Measurements from ENCODE around the gene DHX58. TPM values are rescaled to one million over a fixed set of nuclear protein-coding genes. Genes with fewer than 3 reads are reported as not detected.

The DHX58 gene
- total and polyA plus RNA-seq, 10 of the 15 experiments (the other 5 are each of a cell fraction or from before 2014, with no cell fraction given) = 3.5 to 69.8 (median 16.4) TPM

DNA sequence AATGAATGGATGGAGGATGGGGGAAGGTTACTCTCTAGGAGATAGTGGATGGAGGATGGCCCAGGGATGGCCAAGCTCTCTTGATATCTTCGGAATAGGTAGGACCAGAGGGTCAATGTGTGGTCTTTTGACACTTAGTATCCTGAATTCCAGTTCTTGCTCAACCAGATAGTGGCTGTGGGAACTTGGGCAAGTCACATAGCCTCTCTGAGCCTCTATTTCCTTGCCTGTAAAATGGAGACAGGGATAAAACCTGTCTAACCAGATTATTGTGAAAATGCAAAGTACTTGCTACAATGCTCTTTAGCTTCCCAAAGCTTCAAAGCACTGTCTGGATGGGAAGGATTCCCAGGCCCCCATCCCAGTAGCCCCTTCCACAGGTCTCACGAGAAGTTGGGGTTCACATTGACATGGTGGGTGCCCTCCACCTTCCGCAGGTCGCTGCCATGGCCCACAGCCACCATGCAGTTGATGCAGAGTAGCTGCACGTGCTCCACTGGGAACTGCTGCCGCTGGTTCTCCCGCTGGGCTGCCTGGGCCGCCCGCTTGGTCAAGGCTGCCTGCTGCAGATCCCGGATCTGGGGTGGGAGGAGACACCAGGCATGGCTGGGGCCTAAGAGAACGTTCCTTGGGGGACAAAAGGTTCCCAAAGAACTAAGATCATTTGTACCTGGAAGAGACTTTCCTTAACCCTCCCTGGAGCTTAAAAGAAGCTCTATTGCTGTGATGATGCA, 9.1 kb downstream of the DHX58 start:
- Histone ChIP-seq H4K20me1 (ENCODE audit: control insufficient read depth, insufficient read depth) (no peaks in the 10 kb centered on the region), H3K4me3 (no peak overlapping the region), H2AFZ (ENCODE audit: control insufficient read depth, low read depth, low read length) (no peak overlapping the region), H3K36me3 (ENCODE audit: control insufficient read depth in 2 of 2, insufficient read depth in 2 of 2, low read length in 1 of 2) (peaks cover 0 to 2% of the 10 kb centered on the region in 2 experiments; a peak in 1 of 4 replicates), H3K4me2 (ENCODE audit: control insufficient read depth, insufficient read depth) (no peak overlapping the region), H3K9ac (ENCODE audit: control insufficient read depth, insufficient read depth, low read length) (no peak overlapping the region), H3K79me2 (ENCODE audit: control insufficient read depth, insufficient read depth, low read length) (no peaks in the 10 kb centered on the region), H3K27ac (ENCODE audit: control insufficient read depth, insufficient read depth) (no peak overlapping the region), H3K27me3 (replicated peaks in 1 of 2; ENCODE audit: control insufficient read depth in 2 of 2, insufficient read depth in 2 of 2, low read length in 1 of 2) (no peaks in the 10 kb centered on the region), H3K4me1 (ENCODE audit: control insufficient read depth, insufficient read depth, low read length) (peaks cover 2% of the 10 kb centered on the region; the same call in 1 of the 2 replicates), H3K9me3 (replicated peaks; ENCODE audit: control insufficient read depth, insufficient read depth, low read length) (no peaks in the 10 kb centered on the region)
- intact Hi-C loops (cut with micrococcal nuclease; ENCODE audit: unreplicated experiment) (loop anchor here (5.0 kb wide), 2 partner anchors 36 to 76 kb away; no protein-coding TSS in a partner anchor), in situ Hi-C loops (cut with MboI) (no loop called here)
- ATAC-seq (no peak), FAIRE-seq (no peak), DNase-seq (ENCODE audit: low read depth, low spot score) (no peak)
- WGBS (ENCODE audit: insufficient coverage, insufficient replicate concordance, low lambda C conversion rate, missing lambda C conversion rate) = 78% methylated on average over 11 of the region's 11 CpGs
- CTCF ChIA-PET = interaction anchor here (0.6 to 1.7 kb wide), 9 partner anchors 10 to 157 kb away, joined by 3 to 8 read pairs (median 4); partner anchors contain the start of genes DHX58 and NKIRAS2
- RAD21 ChIA-PET (ENCODE audit: unreplicated experiment) = no interaction called here
- POLR2A ChIA-PET = interaction anchor here (0.6 kb wide), 1 partner anchor 140 kb away, joined by 3 read pairs; no protein-coding TSS in a partner anchor
- SMC1A ChIA-PET (ENCODE audit: uncharacterized antibody, unreplicated experiment) = interaction anchor here (1.8 kb wide), 1 partner anchor 78 kb away, joined by 4 read pairs; no protein-coding TSS in a partner anchor
- no TSS peak for BruUV-seq (replicated peaks)
- TF ChIP-seq HDGF (IDR thresholded peaks at IDR 0.05) (no peak), NFXL1 (IDR thresholded peaks at IDR 0.05; ENCODE audit: borderline replicate concordance) (no peak), ZNF274 (IDR thresholded peaks at IDR 0.05; ENCODE audit: insufficient read depth, insufficient read length) (no peak), EGR1 (IDR thresholded peaks at IDR 0.05; ENCODE audit: borderline replicate concordance in 1 of 2, low read depth in 2 of 2, low read length in 2 of 2) (no peak), KDM1A (IDR thresholded peaks at IDR 0.05; ENCODE audit: borderline replicate concordance) (no peak)
